Measurements from ENCODE around the gene DDA1. TPM values are rescaled to one million over a fixed set of nuclear protein-coding genes. Genes with fewer than 3 reads are reported as not detected.

DDA1 gene
- total and polyA plus RNA-seq, 10 of the 15 experiments (the other 5 are each of a cell fraction or from before 2014, with no cell fraction given): 0.76 to 71.0 (median 39.4) TPM

- POLR2A ChIA-PET: no interaction called here
- no peaks in the 10 kb centered on the region for H3K27me3 ChIP-seq (replicated peaks in 1 of 2; ENCODE audit: control insufficient read depth in 2 of 2, insufficient read depth in 2 of 2, low read length in 1 of 2)
- H4K20me1 ChIP-seq (ENCODE audit: control insufficient read depth, insufficient read depth): no peaks in the 10 kb centered on the region
- peaks cover 12% of the 10 kb centered on the region for H3K4me1 ChIP-seq (ENCODE audit: control insufficient read depth, insufficient read depth, low read length)
- no TSS peak for BruUV-seq (replicated peaks)
- intact Hi-C loops (cut with micrococcal nuclease; ENCODE audit: unreplicated experiment): no loop called here
- CTCF ChIA-PET: no interaction called here
- FAIRE-seq (no peak), DNase-seq (ENCODE audit: low read depth, low spot score) (no peak), ATAC-seq (no peak)
- H3K9me3 ChIP-seq (replicated peaks; ENCODE audit: control insufficient read depth, insufficient read depth, low read length): no peaks in the 10 kb centered on the region
- no peak overlapping the region for H3K4me3 ChIP-seq
- H2AFZ ChIP-seq (ENCODE audit: control insufficient read depth, low read depth, low read length): no peak overlapping the region
- no peak overlapping the region for H3K4me2 ChIP-seq (ENCODE audit: control insufficient read depth, insufficient read depth)
- H3K79me2 ChIP-seq (ENCODE audit: control insufficient read depth, insufficient read depth, low read length): no peaks in the 10 kb centered on the region
- SMC1A ChIA-PET (ENCODE audit: uncharacterized antibody, unreplicated experiment): no interaction called here
- RAD21 ChIA-PET (ENCODE audit: unreplicated experiment): no interaction called here
- no peak overlapping the region for H3K9ac ChIP-seq (ENCODE audit: control insufficient read depth, insufficient read depth, low read length)
- WGBS (ENCODE audit: insufficient coverage, insufficient replicate concordance, low lambda C conversion rate, missing lambda C conversion rate): 79% methylated on average over 45 of the region's 45 CpGs
- no peaks in the 10 kb centered on the region for H3K36me3 ChIP-seq (ENCODE audit: control insufficient read depth in 2 of 2, insufficient read depth in 2 of 2, low read length in 1 of 2)
- H3K27ac ChIP-seq (ENCODE audit: control insufficient read depth, insufficient read depth): no peak overlapping the region
- in situ Hi-C loops (cut with MboI): no loop called here
- TF ChIP-seq USF1 (IDR thresholded peaks at IDR 0.05; ENCODE audit: borderline replicate concordance, extremely low read length, insufficient read depth, low read depth, low read length) (peak; percentile 47), SMC3 (IDR thresholded peaks at IDR 0.05; ENCODE audit: borderline replicate concordance, low read length) (no peak), NFIC (IDR thresholded peaks at IDR 0.05; ENCODE audit: low read depth, low read length) (no peak), CEBPB (IDR thresholded peaks at IDR 0.05; ENCODE audit: borderline replicate concordance in 1 of 2, low read depth in 2 of 2, low read length in 2 of 2) (no peak), MYB (IDR thresholded peaks at IDR 0.05; ENCODE audit: borderline replicate concordance, low read depth, low read length) (no peak), TCF3 (IDR thresholded peaks at IDR 0.05; ENCODE audit: borderline replicate concordance, insufficient read depth, low read depth, low read length) (peak; percentile 79; the same call in 1 of the 2 replicates), ZNF622 (IDR thresholded peaks at IDR 0.05) (no peak), BACH1 (IDR thresholded peaks at IDR 0.05; ENCODE audit: borderline replicate concordance) (no peak), ZBED1 (IDR thresholded peaks at IDR 0.05; ENCODE audit: borderline replicate concordance) (no peak), CREM (IDR thresholded peaks at IDR 0.05; ENCODE audit: low read depth) (peak; percentile 91), HDAC6 (IDR thresholded peaks at IDR 0.05; ENCODE audit: unreplicated experiment) (no peak), CREB1 (IDR thresholded peaks at IDR 0.05; ENCODE audit: low read depth) (peak; percentile 91), RUNX3 (IDR thresholded peaks at IDR 0.05; ENCODE audit: low read length) (no peak), RELA (IDR thresholded peaks at IDR 0.05; ENCODE audit: borderline replicate concordance, partially characterized antibody) (no peak), SP1 (IDR thresholded peaks at IDR 0.05; ENCODE audit: low read depth, low read length) (no peak), NR2C1 (IDR thresholded peaks at IDR 0.05) (no peak), TCF12 (IDR thresholded peaks at IDR 0.05; ENCODE audit: low read depth, low read length) (no peak), CHD4 (IDR thresholded peaks at IDR 0.05) (no peak), NR2F1 (conservative IDR thresholded peaks at IDR 0.05) (no peak), CBX3 (IDR thresholded peaks at IDR 0.05; ENCODE audit: borderline replicate concordance, low read depth) (no peak), USF2 (IDR thresholded peaks at IDR 0.05; ENCODE audit: borderline replicate concordance, low read depth, low read length) (no peak), PBX3 (IDR thresholded peaks at IDR 0.05; ENCODE audit: insufficient replicate concordance, low read depth, low read length) (peak; percentile 7)
- TF ChIP-seq, protein P1, sequence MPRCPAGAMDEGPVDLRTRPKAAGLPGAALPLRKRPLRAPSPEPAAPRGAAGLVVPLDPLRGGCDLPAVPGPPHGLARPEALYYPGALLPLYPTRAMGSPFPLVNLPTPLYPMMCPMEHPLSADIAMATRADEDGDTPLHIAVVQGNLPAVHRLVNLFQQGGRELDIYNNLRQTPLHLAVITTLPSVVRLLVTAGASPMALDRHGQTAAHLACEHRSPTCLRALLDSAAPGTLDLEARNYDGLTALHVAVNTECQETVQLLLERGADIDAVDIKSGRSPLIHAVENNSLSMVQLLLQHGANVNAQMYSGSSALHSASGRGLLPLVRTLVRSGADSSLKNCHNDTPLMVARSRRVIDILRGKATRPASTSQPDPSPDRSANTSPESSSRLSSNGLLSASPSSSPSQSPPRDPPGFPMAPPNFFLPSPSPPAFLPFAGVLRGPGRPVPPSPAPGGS (IDR thresholded peaks at IDR 0.05; ENCODE audit: borderline replicate concordance, insufficient read depth, low read depth, low read length, poor library complexity, severe bottlenecking): peak; percentile 91
Measured at GRCh38 chr19:17351815-17352435, 42.6 kb downstream of the DDA1 start.

Data from GM12878 (cell line).